A549 (cell line): Measurements from ENCODE around the gene CIDEB. TPM values are rescaled to one million over a fixed set of nuclear protein-coding genes. Genes with fewer than 3 reads are reported as not detected.

Source experiments
- ATAC-seq, 2 experiments: fragments of 200-7000 bp in 1 of 2; fragments of >200 bp in 1 of 2; cut with Nextera tagmentation in 1 of 2; cut with Tn5 transposase in 1 of 2; 3 replicates each; pipeline versions ENCODE4 v1.8.0 to v1.9.1; 2018 to 2020; ENCODE audit warnings: mild to moderate bottlenecking in 1 of 2, moderate library complexity in 1 of 2
- CTCF ChIA-PET: fragments of 300-600 bp; sonication (Branson Sonifier 250); formaldehyde crosslinking; extraction: SDS; loops from one replicate; lab custom pipeline; 2021; ENCODE audit warnings: antibody characterized with exemption, inconsistent platforms; lab: Yijun Ruan, JAX
- POLR2A ChIA-PET: fragments of 350-600 bp; formaldehyde crosslinking; extraction: SDS; loops from one replicate; lab custom pipeline; 2021; ENCODE audit warnings: antibody characterized with exemption, inconsistent platforms; lab: Yijun Ruan, JAX
- DNase-seq, 2 experiments: peaks; one replicate each; pipeline versions ENCODE4 v3.0.0 to v3.0.0-alpha.2; 2011 to 2016; ENCODE audit warnings: low read depth in 1 of 2, low spot score in 1 of 2
- FAIRE-seq: peaks from 2 replicates; lab custom pipeline; 2011; peaks lifted over from hg19 to GRCh38; lab: Jason Lieb, UNC
- H3K27ac ChIP-seq, 2 experiments: fragments of >200 bp; sonication (Bioruptor Twin); formaldehyde crosslinking; 3 replicates each; pipeline ENCODE4 v1.5.1; 2016 to 2017
- H3K4me1 ChIP-seq: fragments of >200 bp; sonication (Bioruptor Twin); formaldehyde crosslinking; 3 replicates; pipeline ENCODE4 v1.6.1; 2016
- H3K4me2 ChIP-seq: fragments of >200 bp; sonication (Bioruptor Twin); formaldehyde crosslinking; 3 replicates; pipeline ENCODE4 v1.6.1; 2016
- H3K4me3 ChIP-seq: fragments of >200 bp; sonication (Bioruptor Twin); formaldehyde crosslinking; 3 replicates; pipeline ENCODE4 v1.5.1; 2016
- H3K9me3 ChIP-seq: fragments of >200 bp; sonication (Bioruptor Twin); formaldehyde crosslinking; 3 replicates; pipeline ENCODE4 v1.6.1; 2016
- CBX8 ChIP-seq: fragments of 200-600 bp; sonication (generic); IDR thresholded peaks from 2 replicates; pipeline ENCODE4 v1.6.1; 2016
- CHD4 ChIP-seq: fragments of 200-600 bp; sonication (generic); IDR thresholded peaks from 2 replicates; pipeline ENCODE4 v1.6.1; 2016; ENCODE audit warnings: antibody characterized with exemption, mild to moderate bottlenecking, borderline replicate concordance
- CTCF ChIP-seq: fragments of >200 bp; sonication (Bioruptor Twin); formaldehyde crosslinking; IDR thresholded peaks from 3 replicates; pipeline ENCODE4 v1.5.1; 2016
- ESRRA ChIP-seq: fragments of 150-350 bp; IDR thresholded peaks from 2 replicates; pipeline ENCODE4 v1.6.1; 2014; ENCODE audit warnings: mild to moderate bottlenecking, low read length, borderline replicate concordance
- FOXS1 ChIP-seq: fragments of 250-450 bp; sonication (Bioruptor Pico); IDR thresholded peaks from 2 replicates; pipeline ENCODE4 v1.5.0; 2020; ENCODE audit warnings: mild to moderate bottlenecking, moderate library complexity
- GATA3 ChIP-seq: IDR thresholded peaks from 2 replicates; pipeline ENCODE4 v1.6.1; 2012; ENCODE audit warnings: borderline replicate concordance
- HOXA7 ChIP-seq: fragments of 250-450 bp; sonication (Bioruptor Pico); IDR thresholded peaks from 2 replicates; pipeline ENCODE4 v1.5.0; 2020; ENCODE audit warnings: mild to moderate bottlenecking, moderate library complexity
- JUN ChIP-seq, 2 experiments: fragments of >200 bp; sonication (Bioruptor Twin); formaldehyde crosslinking; IDR thresholded peaks; 2 replicates in 1 of 2; 3 replicates in 1 of 2; pipeline ENCODE4 v1.6.1; 2016 to 2017
- MAX ChIP-seq: IDR thresholded peaks from 2 replicates; pipeline ENCODE4 v1.6.1; 2012
- NPAS2 ChIP-seq: fragments of 250-450 bp; sonication (Bioruptor Pico); IDR thresholded peaks from 2 replicates; pipeline ENCODE4 v1.8.0; 2022; ENCODE audit warnings: mild to moderate bottlenecking, moderate library complexity, borderline replicate concordance
- NR3C1 ChIP-seq: fragments of >200 bp; sonication (Bioruptor Twin); formaldehyde crosslinking; IDR thresholded peaks from 3 replicates; pipeline ENCODE4 v1.6.1; 2017
- RAD21 ChIP-seq, 2 experiments: fragments of >200 bp in 1 of 2; sonication (Bioruptor Twin) in 1 of 2; formaldehyde crosslinking in 1 of 2; IDR thresholded peaks in 1 of 2; conservative IDR thresholded peaks in 1 of 2; 2 replicates in 1 of 2; 3 replicates in 1 of 2; pipeline ENCODE4 v1.6.1; 2012 to 2018; ENCODE audit warnings: inconsistent platforms in 1 of 2
- RARB ChIP-seq: fragments of 250-450 bp; sonication (Bioruptor Pico); IDR thresholded peaks from 2 replicates; pipeline ENCODE4 v1.8.0; 2021; ENCODE audit warnings: mild to moderate bottlenecking, moderate library complexity
- RCOR1 ChIP-seq: fragments of 150-350 bp; IDR thresholded peaks from 2 replicates; pipeline ENCODE4 v1.6.1; 2014; ENCODE audit warnings: antibody characterized with exemption, low read length, low read depth
- REST ChIP-seq: fragments of 200-600 bp; sonication (generic); IDR thresholded peaks from 2 replicates; pipeline ENCODE4 v1.6.1; 2016; ENCODE audit warnings: antibody characterized with exemption, mild to moderate bottlenecking, moderate library complexity
- RNF2 ChIP-seq: fragments of 200-600 bp; sonication (generic); IDR thresholded peaks from 2 replicates; pipeline ENCODE4 v1.6.1; 2016; ENCODE audit warnings: low read depth, mild to moderate bottlenecking, antibody characterized with exemption, moderate library complexity, borderline replicate concordance
- SMC3 ChIP-seq: fragments of >200 bp; sonication (Bioruptor Twin); formaldehyde crosslinking; IDR thresholded peaks from 3 replicates; pipeline ENCODE4 v1.6.1; 2018; ENCODE audit warnings: inconsistent platforms
- SREBF2 ChIP-seq: fragments of 450-650 bp; IDR thresholded peaks from 2 replicates; pipeline ENCODE4 v1.6.1; 2014; ENCODE audit warnings: mild to moderate bottlenecking, moderate library complexity
- TFCP2L1 ChIP-seq: fragments of 250-450 bp; sonication (Bioruptor Pico); IDR thresholded peaks from 2 replicates; pipeline ENCODE4 v1.5.0; 2021; ENCODE audit warnings: mild to moderate bottlenecking
- TP53 ChIP-seq: fragments of 250-450 bp; sonication (Bioruptor Pico); IDR thresholded peaks from 2 replicates; pipeline ENCODE4 v1.5.0; 2021; ENCODE audit warnings: mild to moderate bottlenecking, moderate library complexity
- ZFP36 ChIP-seq: fragments of 450-650 bp; IDR thresholded peaks from 2 replicates; pipeline ENCODE4 v1.6.1; 2014; ENCODE audit warnings: borderline replicate concordance; ENCODE audit not compliant: partially characterized antibody
- ZNF302 ChIP-seq: fragments of 250-450 bp; sonication (Bioruptor Pico); IDR thresholded peaks from 2 replicates; pipeline ENCODE4 v1.9.0; 2021; ENCODE audit warnings: inconsistent platforms, mild to moderate bottlenecking, moderate library complexity
- ZSCAN20 ChIP-seq: fragments of 250-450 bp; sonication (Bioruptor Pico); IDR thresholded peaks from 2 replicates; pipeline ENCODE4 v1.8.0; 2022; ENCODE audit warnings: mild to moderate bottlenecking, moderate library complexity
- WGBS: methylation state at CpG from one replicate; pipeline ENCODE4 v1.1.6; 2017; ENCODE audit errors: missing lambda C conversion rate; 5-methylcytosine and 5-hydroxymethylcytosine counted together
- polyA plus RNA-seq, 4 experiments: library from polyadenylated mRNA; depleted of rRNA in 3 of 4; stranded (reverse); fragments of >200 nt; fragmentation: RNase III in 1 of 4; extraction: RNeasy Plus Mini Kit Qiagen cat#74134 plus additional on column Dnase treatment in 1 of 4; gene quantifications; 2 replicates in 3 of 4; 3 replicates in 1 of 4; pipeline ENCODE4 v1.2.3, GENCODE V29; 2011 to 2017
- TF ChIP-seq, protein P1 (sequence below): IDR thresholded peaks from 2 replicates; pipeline ENCODE4 v1.6.1; 2012; ENCODE audit warnings: low read depth, borderline replicate concordance

CIDEB gene
- polyA plus RNA-seq, 2 of the 4 experiments (the other 2 are of a cell fraction) = 0.31 to 0.79 TPM

DNA sequence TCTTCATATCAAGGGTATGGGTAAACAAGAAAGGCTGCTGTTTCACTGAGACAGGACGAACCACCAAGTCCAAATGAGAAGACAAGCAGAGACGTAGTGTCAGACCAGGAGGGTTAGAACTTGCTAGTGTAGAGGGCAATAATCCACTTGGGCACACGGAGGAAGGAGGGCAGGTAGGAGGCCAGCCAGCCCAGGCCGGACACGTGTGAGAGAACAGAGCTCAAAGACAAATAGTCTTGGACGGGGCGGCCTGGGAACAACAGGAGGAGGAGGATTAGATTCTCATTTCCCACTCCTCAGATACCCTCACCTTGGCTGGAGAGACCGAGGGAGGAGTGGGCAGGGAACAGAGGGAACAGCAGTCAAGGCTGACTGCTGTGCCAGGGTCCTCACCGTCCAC, 17.0 kb downstream of the CIDEB start:
- 76% methylated on average over 9 of the region's 9 CpGs for WGBS
- no peaks in the 10 kb centered on the region for H3K9me3 ChIP-seq
- DNase-seq (no peak), ATAC-seq (no peak), FAIRE-seq (no peak)
- H3K4me3 ChIP-seq = no peak overlapping the region
- CTCF ChIA-PET = interaction anchor here (1.3 to 34.0 kb wide), 4 partner anchors 12 to 145 kb away, joined by 3 to 601 read pairs (median 236); partner anchors contain the start of genes CIDEB, DHRS1, LTB4R and LTB4R2
- POLR2A ChIA-PET = interaction anchor here (1.1 to 1.3 kb wide), 2 partner anchors 9 to 49 kb away, joined by 3 to 6 read pairs; partner anchors contain the start of genes DHRS1, NOP9 and TINF2
- H3K4me1 ChIP-seq = no peaks in the 10 kb centered on the region
- no peak overlapping the region for H3K4me2 ChIP-seq
- TF ChIP-seq RAD21 (conservative IDR thresholded peaks at IDR 0.05 in 1 of 2, IDR thresholded peaks at IDR 0.05 in 1 of 2) (no peak), CBX8 (no peak), RCOR1 (no peak), SMC3 (no peak), ESRRA (no peak), HOXA7 (CRISPR knock-in tag) (no peak), ZSCAN20 (no peak), NPAS2 (CRISPR knock-in tag) (no peak), REST (no peak), ZFP36 (no peak)
- H3K27ac ChIP-seq = no peak overlapping the region

DNA sequence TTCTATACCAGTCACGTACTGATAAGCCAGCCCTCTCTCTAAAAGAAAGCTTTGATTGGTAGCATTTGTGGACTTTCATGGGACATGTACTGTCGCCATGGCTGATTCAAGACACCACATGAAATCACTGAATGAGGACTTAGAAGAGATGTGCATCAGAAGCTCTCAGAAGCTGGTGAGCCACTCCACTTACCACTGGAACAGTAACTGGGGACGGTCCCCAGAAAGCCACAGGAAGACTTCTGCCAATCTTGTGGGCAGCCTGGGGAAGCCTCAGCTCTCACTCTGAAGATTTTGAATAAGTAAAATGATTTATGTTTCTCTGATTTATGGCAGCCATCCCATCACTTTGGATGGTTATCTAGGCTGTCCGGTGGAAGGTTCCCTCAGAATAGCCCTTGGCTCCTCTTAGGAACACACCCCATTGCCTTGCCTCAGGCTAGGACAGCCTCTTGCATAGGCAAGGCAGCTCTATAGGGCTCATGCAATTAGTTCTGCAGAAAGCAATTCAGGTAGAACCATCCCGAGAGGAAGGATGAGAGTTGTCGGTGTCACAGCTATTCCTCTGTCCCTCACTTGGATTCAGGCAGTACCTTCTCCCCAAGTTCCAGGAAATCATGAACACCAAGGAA, 18.0 kb downstream of the CIDEB start:
- Histone ChIP-seq H3K9me3 (no peaks in the 10 kb centered on the region), H3K27ac (no peak overlapping the region), H3K4me1 (no peaks in the 10 kb centered on the region), H3K4me3 (no peak overlapping the region), H3K4me2 (no peak overlapping the region)
- TF ChIP-seq ZFP36 (no peak), NR3C1 (no peak), TFCP2L1 (CRISPR knock-in tag) (no peak), REST (no peak), RCOR1 (no peak), FOXS1 (no peak), RNF2 (no peak), SREBF2 (no peak), CTCF (no peak), ZNF302 (CRISPR knock-in tag) (no peak), RARB (CRISPR knock-in tag) (no peak), TP53 (no peak), JUN (IDR thresholded peaks at IDR 0.05) (no peak), CHD4 (no peak), MAX (no peak), RAD21 (conservative IDR thresholded peaks at IDR 0.05 in 1 of 2, IDR thresholded peaks at IDR 0.05 in 1 of 2) (no peak), GATA3 (no peak)
- TF ChIP-seq, protein P1, sequence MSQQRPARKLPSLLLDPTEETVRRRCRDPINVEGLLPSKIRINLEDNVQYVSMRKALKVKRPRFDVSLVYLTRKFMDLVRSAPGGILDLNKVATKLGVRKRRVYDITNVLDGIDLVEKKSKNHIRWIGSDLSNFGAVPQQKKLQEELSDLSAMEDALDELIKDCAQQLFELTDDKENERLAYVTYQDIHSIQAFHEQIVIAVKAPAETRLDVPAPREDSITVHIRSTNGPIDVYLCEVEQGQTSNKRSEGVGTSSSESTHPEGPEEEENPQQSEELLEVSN = no peak
- DNase-seq (no peak), FAIRE-seq (no peak), ATAC-seq (no peak)
- WGBS = 80% methylated on average over 6 of the region's 6 CpGs
- ChIA-PET POLR2A (interaction anchor here (1.3 kb wide), 1 partner anchor 10 kb away, joined by 6 read pairs; the partner anchor contains the start of genes DHRS1 and NOP9), CTCF (interaction anchor here (0.6 to 34.0 kb wide), 7 partner anchors 12 to 146 kb away, joined by 3 to 601 read pairs (median 3); partner anchors contain the start of genes CIDEB, DHRS1, IRF9 and LTB4R)
